Measurements from ENCODE around the gene LRRK2. TPM values are rescaled to one million over a fixed set of nuclear protein-coding genes. Genes with fewer than 3 reads are reported as not detected.
A peak's percentile ranks its signal among the peaks of the same experiment; 100 is the strongest.

The LRRK2 gene
- total RNA-seq, 2 experiments from 2014 or later, result 5.9 to 28.4 TPM

DNA sequence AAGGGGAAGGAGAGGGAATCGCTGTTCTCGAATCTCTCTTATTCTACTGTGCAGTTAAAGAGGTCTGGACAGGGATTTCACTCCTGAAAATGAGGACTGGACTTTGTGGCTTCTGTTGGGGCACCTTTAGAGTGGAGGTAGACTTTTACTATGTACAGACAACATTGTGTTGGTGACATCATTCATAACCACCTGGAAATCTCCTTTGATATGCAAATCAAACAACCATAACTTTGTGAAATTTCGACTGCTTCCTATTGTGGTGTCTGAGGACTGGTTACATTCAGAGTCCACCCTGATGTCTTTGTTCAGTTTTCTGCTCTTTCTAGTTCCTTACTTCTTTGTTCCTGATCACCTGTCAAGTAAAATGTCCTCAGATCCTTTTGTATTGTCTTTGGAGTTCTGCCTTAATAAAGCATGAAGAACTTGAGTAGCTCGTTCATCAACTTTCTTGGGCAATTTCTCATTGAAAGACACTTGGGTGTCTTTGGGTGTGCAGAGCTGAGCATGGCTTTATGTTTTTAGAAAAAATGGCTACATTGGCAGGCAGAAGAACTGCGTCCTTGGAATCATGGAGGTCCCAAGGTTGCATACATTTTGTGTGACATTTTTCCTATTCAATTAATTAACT lies 29.8 kb downstream of the LRRK2 start:
- Histone ChIP-seq H3K4me3 (ENCODE audit: low read depth, low read length, poor library complexity, severe bottlenecking) (peak overlapping the region; percentile 11), H2AFZ (ENCODE audit: low read length) (peak overlapping the region; percentile 46; the same call in 1 of the 2 replicates), H3K36me3 (ENCODE audit: insufficient read depth, low read length) (peaks cover 68% of the 10 kb centered on the region), H3K9me3 (ENCODE audit: low read length) (no peaks in the 10 kb centered on the region; the same call in 1 of the 2 replicates), H3K27ac (ENCODE audit: low read depth, low read length, poor library complexity, severe bottlenecking) (peak overlapping the region; percentile 37), H3K79me2 (ENCODE audit: insufficient read depth, low read depth, low read length) (no peaks in the 10 kb centered on the region), H4K20me1 (ENCODE audit: insufficient read depth, low read length) (no peaks in the 10 kb centered on the region), H3K4me2 (ENCODE audit: low read length) (peak overlapping the region; percentile 54), H3K9me2 (ENCODE audit: insufficient read depth, low read length) (no peaks in the 10 kb centered on the region), H3K4me1 (ENCODE audit: insufficient read depth, low read length, poor library complexity, severe bottlenecking) (peaks cover 32% of the 10 kb centered on the region)
- POLR2A ChIA-PET, result interaction anchor here (0.6 to 1.9 kb wide), 7 partner anchors 14 to 151 kb away, joined by 3 to 7 read pairs (median 4); partner anchors contain the start of gene LRRK2
- intact Hi-C loops (cut with micrococcal nuclease; ENCODE audit: unreplicated experiment), result no loop called here
- DNase-seq (ENCODE audit: low spot score), result peak; percentile 51
- CTCF ChIA-PET (ENCODE audit: unreplicated experiment), result interaction anchor here (1.1 kb wide), 1 partner anchor 19 kb away, joined by 3 read pairs; no protein-coding TSS in a partner anchor
- TF ChIP-seq CTCF (conservative IDR thresholded peaks at IDR 0.05; ENCODE audit: low read length) (no peak), EZH2phosphoT487 (IDR thresholded peaks at IDR 0.05; ENCODE audit: borderline replicate concordance, low read depth, low read length) (no peak)
- no TSS peak for BruUV-seq (replicated peaks)

DNA sequence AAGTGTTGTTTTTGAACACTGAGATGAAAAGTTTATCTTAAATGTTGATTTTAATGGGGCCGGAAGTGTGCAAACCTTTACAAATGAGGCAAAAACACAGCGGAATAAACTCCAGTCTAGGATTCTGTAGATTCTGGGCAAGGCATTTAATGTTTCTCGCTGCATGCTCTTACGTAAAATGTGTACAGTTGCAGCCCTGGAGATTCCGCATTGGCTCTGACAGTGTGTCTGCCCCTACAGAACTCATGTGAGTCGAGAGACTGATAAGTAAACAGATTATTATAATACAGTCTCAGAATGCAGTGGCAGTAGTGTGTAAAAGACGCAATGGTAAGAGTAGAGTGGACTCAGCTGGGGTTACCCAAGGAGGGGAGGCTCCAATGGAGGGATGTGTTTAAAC lies 33.6 kb downstream of the LRRK2 start:
- no peaks in the 10 kb centered on the region; the same call in 1 of the 2 replicates for H3K9me3 ChIP-seq (ENCODE audit: low read length)
- H3K4me1 ChIP-seq (ENCODE audit: insufficient read depth, low read length, poor library complexity, severe bottlenecking), result peaks cover 60% of the 10 kb centered on the region
- no peaks in the 10 kb centered on the region for H4K20me1 ChIP-seq (ENCODE audit: insufficient read depth, low read length)
- no peak for TF ChIP-seq CTCF (conservative IDR thresholded peaks at IDR 0.05; ENCODE audit: low read length)
- no peak for TF ChIP-seq EZH2phosphoT487 (IDR thresholded peaks at IDR 0.05; ENCODE audit: borderline replicate concordance, low read depth, low read length)
- DNase-seq (ENCODE audit: low spot score), result no peak
- CTCF ChIA-PET (ENCODE audit: unreplicated experiment), result no interaction called here
- H3K27ac ChIP-seq (ENCODE audit: low read depth, low read length, poor library complexity, severe bottlenecking), result no peak overlapping the region
- H2AFZ ChIP-seq (ENCODE audit: low read length), result no peak overlapping the region
- peaks cover 60% of the 10 kb centered on the region for H3K36me3 ChIP-seq (ENCODE audit: insufficient read depth, low read length)
- H3K79me2 ChIP-seq (ENCODE audit: insufficient read depth, low read depth, low read length), result no peaks in the 10 kb centered on the region
- intact Hi-C loops (cut with micrococcal nuclease; ENCODE audit: unreplicated experiment), result no loop called here
- no peak overlapping the region for H3K4me2 ChIP-seq (ENCODE audit: low read length)
- no peak overlapping the region for H3K4me3 ChIP-seq (ENCODE audit: low read depth, low read length, poor library complexity, severe bottlenecking)
- H3K9me2 ChIP-seq (ENCODE audit: insufficient read depth, low read length), result no peaks in the 10 kb centered on the region
- POLR2A ChIA-PET, result interaction anchor here (1.4 to 1.9 kb wide), 2 partner anchors 9 to 30 kb away, joined by 3 to 13 read pairs; no protein-coding TSS in a partner anchor
- BruUV-seq (replicated peaks), result no TSS peak

GRCh38 chr12:40261937-40262336 lies 37.1 kb downstream of the LRRK2 start:
- Histone ChIP-seq H3K79me2 (ENCODE audit: insufficient read depth, low read depth, low read length) (no peaks in the 10 kb centered on the region), H3K9me2 (ENCODE audit: insufficient read depth, low read length) (no peaks in the 10 kb centered on the region), H3K4me1 (ENCODE audit: insufficient read depth, low read length, poor library complexity, severe bottlenecking) (peaks cover 50% of the 10 kb centered on the region), H4K20me1 (ENCODE audit: insufficient read depth, low read length) (no peaks in the 10 kb centered on the region), H3K27ac (ENCODE audit: low read depth, low read length, poor library complexity, severe bottlenecking) (peak overlapping the region; percentile 92), H3K9me3 (ENCODE audit: low read length) (peaks cover 15% of the 10 kb centered on the region), H3K4me3 (ENCODE audit: low read depth, low read length, poor library complexity, severe bottlenecking) (peak overlapping the region; percentile 39), H3K36me3 (ENCODE audit: insufficient read depth, low read length) (peaks cover 55% of the 10 kb centered on the region), H3K4me2 (ENCODE audit: low read length) (peak overlapping the region; percentile 61), H2AFZ (ENCODE audit: low read length) (peak overlapping the region; percentile 55; the same call in 1 of the 2 replicates)
- TF ChIP-seq CTCF (conservative IDR thresholded peaks at IDR 0.05; ENCODE audit: low read length) (no peak), EZH2phosphoT487 (IDR thresholded peaks at IDR 0.05; ENCODE audit: borderline replicate concordance, low read depth, low read length) (no peak)
- ChIA-PET CTCF (ENCODE audit: unreplicated experiment) (no interaction called here), POLR2A (interaction anchor here (0.8 to 3.8 kb wide), 3 partner anchors 12 to 33 kb away, joined by 3 to 23 read pairs (median 10); no protein-coding TSS in a partner anchor)
- BruUV-seq (replicated peaks), result no TSS peak
- intact Hi-C loops (cut with micrococcal nuclease; ENCODE audit: unreplicated experiment), result loop anchor here (1.0 to 5.0 kb wide), 2 partner anchors 36 to 50 kb away; no protein-coding TSS in a partner anchor
- DNase-seq (ENCODE audit: low spot score), result peak; percentile 75

All from OCI-LY7 (cell line).